WERI-Rb-1 (cell line): ENCODE data around the gene CD8B.

ENCODE experiments used
- DNase-seq: peaks from one replicate; pipeline ENCODE4 v3.0.0-alpha.2; 2020
- H3K27ac ChIP-seq: fragments of 250-450 bp; sonication (Bioruptor Pico); 2 replicates; pipeline ENCODE4 v1.5.1; 2020; ENCODE audit warnings: mild to moderate bottlenecking, moderate library complexity
- H3K27me3 ChIP-seq: fragments of 250-450 bp; sonication (Bioruptor Pico); 2 replicates; pipeline ENCODE4 v1.5.1; 2021; ENCODE audit warnings: mild to moderate bottlenecking, low read depth, moderate library complexity; ENCODE audit not compliant: insufficient read depth, severe bottlenecking
- H3K36me3 ChIP-seq: fragments of 250-450 bp; sonication (Bioruptor Pico); 2 replicates; pipeline ENCODE4 v1.5.1; 2020; ENCODE audit warnings: mild to moderate bottlenecking, moderate library complexity
- H3K4me3 ChIP-seq: 2 replicates; pipeline ENCODE4 v1.5.1; 2011; ENCODE audit warnings: low read depth, mild to moderate bottlenecking, control low read depth, low read length
- H3K9me3 ChIP-seq: fragments of 250-450 bp; sonication (Bioruptor Pico); 2 replicates; pipeline ENCODE4 v1.5.1; 2021; ENCODE audit warnings: mild to moderate bottlenecking, moderate library complexity; ENCODE audit not compliant: severe bottlenecking
- TF ChIP-seq, protein P1 (sequence below): IDR thresholded peaks from 2 replicates; pipeline ENCODE4 v1.5.1; 2011; ENCODE audit warnings: low read depth, mild to moderate bottlenecking, control low read depth, inconsistent platforms, low read length

The CD8B gene

DNA sequence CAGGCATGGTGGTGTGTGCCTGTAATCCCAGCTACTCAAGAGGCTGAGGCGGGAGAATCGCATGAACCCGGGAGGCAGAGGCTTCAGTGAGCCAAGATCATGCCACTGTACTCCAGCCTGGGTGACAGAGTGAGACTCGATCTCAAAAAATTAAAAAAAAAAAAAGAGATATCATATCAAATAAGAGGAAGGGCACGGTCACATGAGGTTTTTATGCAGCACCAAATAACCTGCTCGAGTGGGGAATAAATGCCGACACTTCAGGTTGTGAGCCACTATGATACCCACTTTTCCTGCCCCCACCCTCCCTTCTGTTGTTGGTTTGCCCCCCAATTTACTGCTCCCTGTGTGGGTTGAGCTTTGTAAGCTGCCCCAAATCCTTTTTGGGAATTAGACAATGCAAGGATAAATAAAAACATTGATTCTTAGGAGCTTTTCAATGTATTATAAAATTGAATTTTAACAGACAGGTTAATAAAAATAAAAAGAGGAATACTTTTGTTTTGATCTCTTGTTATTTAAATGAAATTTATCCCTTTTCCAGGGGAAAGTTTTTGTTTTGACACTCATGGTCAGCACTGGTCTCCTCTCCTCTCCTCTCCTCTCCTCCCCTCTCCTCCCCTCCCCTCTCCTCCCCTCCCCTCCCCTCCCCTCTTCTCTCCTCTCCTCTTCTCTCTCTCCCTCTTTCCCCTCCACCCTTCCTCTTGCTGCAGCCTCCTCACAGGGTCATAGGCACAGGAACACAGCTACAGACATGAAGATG is 29.2 kb downstream of the CD8B start:
- Histone ChIP-seq H3K4me3 (no peak overlapping the region), H3K9me3 (no peaks in the 10 kb centered on the region), H3K27ac (no peak overlapping the region), H3K27me3 (no peaks in the 10 kb centered on the region), H3K36me3 (no peaks in the 10 kb centered on the region)
- TF ChIP-seq, protein P1, sequence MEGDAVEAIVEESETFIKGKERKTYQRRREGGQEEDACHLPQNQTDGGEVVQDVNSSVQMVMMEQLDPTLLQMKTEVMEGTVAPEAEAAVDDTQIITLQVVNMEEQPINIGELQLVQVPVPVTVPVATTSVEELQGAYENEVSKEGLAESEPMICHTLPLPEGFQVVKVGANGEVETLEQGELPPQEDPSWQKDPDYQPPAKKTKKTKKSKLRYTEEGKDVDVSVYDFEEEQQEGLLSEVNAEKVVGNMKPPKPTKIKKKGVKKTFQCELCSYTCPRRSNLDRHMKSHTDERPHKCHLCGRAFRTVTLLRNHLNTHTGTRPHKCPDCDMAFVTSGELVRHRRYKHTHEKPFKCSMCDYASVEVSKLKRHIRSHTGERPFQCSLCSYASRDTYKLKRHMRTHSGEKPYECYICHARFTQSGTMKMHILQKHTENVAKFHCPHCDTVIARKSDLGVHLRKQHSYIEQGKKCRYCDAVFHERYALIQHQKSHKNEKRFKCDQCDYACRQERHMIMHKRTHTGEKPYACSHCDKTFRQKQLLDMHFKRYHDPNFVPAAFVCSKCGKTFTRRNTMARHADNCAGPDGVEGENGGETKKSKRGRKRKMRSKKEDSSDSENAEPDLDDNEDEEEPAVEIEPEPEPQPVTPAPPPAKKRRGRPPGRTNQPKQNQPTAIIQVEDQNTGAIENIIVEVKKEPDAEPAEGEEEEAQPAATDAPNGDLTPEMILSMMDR, result no peak
- DNase-seq, result no peak

DNA sequence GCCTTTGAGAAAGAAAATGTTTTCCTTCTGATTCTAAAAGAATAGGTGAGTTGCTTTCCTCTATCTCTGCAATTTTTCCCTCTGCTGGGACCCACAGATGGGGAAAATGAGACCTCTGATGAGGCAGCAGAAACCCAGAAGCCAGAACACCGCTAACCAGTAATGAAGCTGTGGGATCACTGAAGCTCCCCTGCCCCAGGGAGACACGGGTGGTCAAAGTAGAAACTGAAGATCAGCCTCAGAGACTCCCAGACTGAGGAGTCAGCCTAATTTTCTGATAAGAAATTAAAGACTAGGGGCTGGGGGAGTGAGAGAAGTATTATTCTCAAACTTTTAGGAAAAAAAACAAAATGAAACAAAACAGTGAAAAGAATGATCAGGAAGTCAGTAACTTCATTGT is 30.1 kb downstream of the CD8B start:
- no peaks in the 10 kb centered on the region for H3K9me3 ChIP-seq
- H3K36me3 ChIP-seq, result no peaks in the 10 kb centered on the region
- no peak overlapping the region for H3K4me3 ChIP-seq
- H3K27me3 ChIP-seq, result no peaks in the 10 kb centered on the region
- no peak for DNase-seq
- TF ChIP-seq, protein P1, result no peak
- no peak overlapping the region for H3K27ac ChIP-seq

DNA sequence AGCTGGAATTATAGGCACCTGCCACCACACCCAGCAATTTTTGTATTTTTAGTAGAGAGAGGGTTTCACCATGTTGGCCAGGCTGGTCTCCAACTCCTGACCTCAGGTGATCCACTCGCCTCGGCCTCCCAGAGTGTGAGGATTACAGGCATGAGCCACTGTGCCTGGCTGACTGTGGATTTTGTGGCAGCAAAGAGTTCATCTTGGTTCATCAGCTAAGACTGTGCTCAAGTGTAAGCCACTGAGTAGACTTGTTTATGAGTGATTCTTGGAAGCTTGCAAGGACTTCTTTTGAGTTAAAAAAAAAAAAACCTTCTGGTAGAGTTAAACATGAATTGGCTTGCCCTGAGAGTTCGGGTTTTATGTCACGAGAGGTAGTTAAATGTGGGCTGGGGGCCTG is 34.7 kb downstream of the CD8B start:
- no peak overlapping the region for H3K27ac ChIP-seq
- TF ChIP-seq, protein P1, result no peak
- peak; percentile 28 for DNase-seq
- no peaks in the 10 kb centered on the region for H3K36me3 ChIP-seq
- no peaks in the 10 kb centered on the region for H3K27me3 ChIP-seq
- H3K4me3 ChIP-seq, result no peak overlapping the region
- no peaks in the 10 kb centered on the region for H3K9me3 ChIP-seq

DNA sequence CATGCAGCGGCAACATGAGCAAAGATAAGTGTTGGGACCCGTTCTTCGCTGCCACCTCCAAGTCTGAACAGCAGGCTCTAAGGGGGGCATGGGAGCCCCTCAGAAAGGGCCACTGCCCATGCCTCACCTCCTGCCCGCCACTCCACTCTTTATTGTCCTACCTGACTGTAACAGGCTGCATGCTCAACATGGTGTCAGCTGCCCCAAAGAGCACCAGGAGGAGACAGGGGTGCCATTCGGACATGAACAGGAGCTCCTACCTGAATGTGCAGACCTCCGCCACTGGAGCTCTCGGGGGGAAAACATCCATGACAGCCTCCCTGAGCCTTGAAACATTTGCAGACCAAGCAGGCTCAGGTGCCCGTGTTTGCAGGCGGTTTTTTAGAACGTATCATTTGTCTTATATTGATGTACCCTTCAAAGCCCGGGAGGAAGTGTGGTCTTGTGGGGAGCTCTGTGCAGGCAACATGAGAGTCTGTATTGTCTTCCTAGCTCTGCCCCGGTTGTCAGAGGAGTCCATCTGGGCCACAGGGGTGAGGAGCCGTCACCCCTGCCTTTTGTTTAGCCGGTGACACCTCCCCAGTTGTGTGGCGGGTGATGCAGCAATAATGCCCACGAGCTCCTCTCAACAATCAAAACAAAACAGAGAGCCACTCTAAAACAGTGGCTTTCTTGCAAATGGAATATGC is 35.8 kb downstream of the CD8B start:
- DNase-seq, result no peak
- no peaks in the 10 kb centered on the region for H3K36me3 ChIP-seq
- TF ChIP-seq, protein P1, result no peak
- H3K27ac ChIP-seq, result no peak overlapping the region
- no peak overlapping the region for H3K4me3 ChIP-seq
- no peaks in the 10 kb centered on the region for H3K9me3 ChIP-seq
- H3K27me3 ChIP-seq, result no peaks in the 10 kb centered on the region

DNA sequence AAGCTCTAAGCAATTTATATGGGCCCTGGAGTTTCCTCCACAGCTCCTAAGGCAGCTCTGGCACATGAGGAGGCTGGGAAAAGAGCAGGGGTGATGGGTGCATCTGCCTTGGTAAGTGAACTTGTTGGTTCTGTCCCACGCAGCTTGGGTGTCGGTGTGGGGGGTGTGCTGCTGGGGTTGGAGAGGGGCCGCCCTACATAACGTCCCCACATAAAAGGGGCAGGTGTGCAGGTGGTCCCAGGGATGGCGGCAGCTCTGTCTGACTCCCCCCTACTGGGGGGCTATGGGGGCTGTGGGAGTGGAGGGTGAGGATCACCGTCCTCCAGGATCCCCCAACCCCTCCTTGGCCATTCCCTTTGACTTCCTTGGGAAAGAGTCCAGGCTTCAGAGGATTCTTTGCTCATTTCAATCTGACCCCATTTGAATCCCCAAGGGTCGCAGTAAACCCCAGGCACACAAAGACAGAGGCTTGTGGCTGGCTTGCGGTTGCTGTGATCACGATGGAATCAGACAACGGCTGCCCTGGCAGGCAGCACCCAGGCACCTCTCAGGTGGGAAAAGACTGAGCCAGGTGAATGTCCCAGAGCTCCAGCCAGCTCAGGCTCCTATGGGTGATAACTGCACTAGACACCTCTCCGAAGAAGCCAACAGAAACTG is 36.5 kb downstream of the CD8B start:
- Histone ChIP-seq H3K27me3 (no peaks in the 10 kb centered on the region), H3K27ac (no peak overlapping the region), H3K36me3 (no peaks in the 10 kb centered on the region), H3K4me3 (no peak overlapping the region), H3K9me3 (no peaks in the 10 kb centered on the region)
- TF ChIP-seq, protein P1, result no peak
- DNase-seq, result no peak
